Urothelium cell line (cell line): ENCODE data around the gene CTDP1.
A peak's percentile ranks its signal among the peaks of the same experiment; 100 is the strongest.

Source experiments
- DNase-seq: peaks from one replicate; pipeline ENCODE4 v3.0.0; 2011; ENCODE audit warnings: low spot score, mixed read lengths
- FAIRE-seq: peaks from 2 replicates; lab custom pipeline; 2011; peaks lifted over from hg19 to GRCh38; lab: Jason Lieb, UNC

The CTDP1 gene

GRCh38 chr18:79644006-79644665 is 35.5 kb upstream of the CTDP1 start:
- DNase-seq (peak; percentile 94), FAIRE-seq (peak; percentile 93)

- DNase-seq, result no peak
Measured at GRCh38 chr18:79644666-79645057, 34.9 kb upstream of the CTDP1 start.

GRCh38 chr18:79645291-79645983 is 34.2 kb upstream of the CTDP1 start:
- DNase-seq, result no peak
- no peak for FAIRE-seq

More at GRCh38 chr18:79644666-79645057, 34.9 kb upstream of the CTDP1 start:
- FAIRE-seq, result no peak

- DNase-seq (no peak), FAIRE-seq (no peak)
Measured at GRCh38 chr18:79647307-79647706, 32.3 kb upstream of the CTDP1 start.

GRCh38 chr18:79650959-79651358 is 28.6 kb upstream of the CTDP1 start:
- no peak for FAIRE-seq

GRCh38 chr18:79657342-79657996 is 22.1 kb upstream of the CTDP1 start:
- no peak for FAIRE-seq
- no peak for DNase-seq

More at GRCh38 chr18:79650959-79651358, 28.6 kb upstream of the CTDP1 start:
- no peak for DNase-seq

GRCh38 chr18:79658366-79658765 is 21.2 kb upstream of the CTDP1 start:
- no peak for FAIRE-seq
- no peak for DNase-seq

GRCh38 chr18:79659733-79660132 is 19.9 kb upstream of the CTDP1 start:
- no peak for FAIRE-seq
- no peak for DNase-seq

- DNase-seq (no peak), FAIRE-seq (no peak)
Measured at GRCh38 chr18:79662034-79662433, 17.6 kb upstream of the CTDP1 start.

- DNase-seq (no peak), FAIRE-seq (no peak)
Measured at GRCh38 chr18:79662439-79662838, 17.2 kb upstream of the CTDP1 start.

- DNase-seq, result no peak
- no peak for FAIRE-seq
Measured at GRCh38 chr18:79664525-79665125, 15.0 kb upstream of the CTDP1 start.

GRCh38 chr18:79668203-79668602 is 11.4 kb upstream of the CTDP1 start:
- FAIRE-seq (no peak), DNase-seq (no peak)

GRCh38 chr18:79672490-79673276 is 6.9 kb upstream of the CTDP1 start:
- FAIRE-seq, result no peak
- DNase-seq, result no peak

GRCh38 chr18:79677221-79677620 is 2.4 kb upstream of the CTDP1 start:
- FAIRE-seq, result no peak
- DNase-seq, result no peak

GRCh38 chr18:79677840-79678239 is 1.8 kb upstream of the CTDP1 start:
- DNase-seq, result no peak
- FAIRE-seq, result no peak

GRCh38 chr18:79678665-79679551 is 695 bp upstream of the CTDP1 start:
- DNase-seq (peak; percentile 100), FAIRE-seq (peak; percentile 100)

- DNase-seq (peak; percentile 38), FAIRE-seq (no peak)
Measured at GRCh38 chr18:79680100-79680879, 687 bp downstream of the CTDP1 start.

GRCh38 chr18:79680891-79681339 is 1.3 kb downstream of the CTDP1 start:
- FAIRE-seq (no peak), DNase-seq (no peak)
